BJ (cell line): ENCODE results near the gene ADAM11. TPM values are rescaled to one million over a fixed set of nuclear protein-coding genes. Genes with fewer than 3 reads are reported as not detected.

Source experiments
- CTCF ChIA-PET: fragments of 350-600 bp; formaldehyde crosslinking; extraction: SDS; loops from one replicate; lab custom pipeline; 2021; ENCODE audit warnings: antibody characterized with exemption, inconsistent platforms; lab: Yijun Ruan, JAX
- POLR2A ChIA-PET: fragments of 300-600 bp; sonication (Branson Sonifier 250); formaldehyde crosslinking; extraction: SDS; loops from one replicate; lab custom pipeline; 2021; ENCODE audit warnings: antibody characterized with exemption; lab: Charles Lee
- DNase-seq: peaks from one replicate; pipeline ENCODE4 v3.0.0-alpha.2; 2011; ENCODE audit warnings: low read depth
- H3K27me3 ChIP-seq: 2 replicates; pipeline ENCODE4 v1.6.0; 2011; ENCODE audit warnings: low read length; ENCODE audit not compliant: control insufficient read depth, insufficient read depth
- H3K36me3 ChIP-seq: 2 replicates; pipeline ENCODE4 v1.5.1; 2011; ENCODE audit warnings: low read length; ENCODE audit not compliant: control insufficient read depth, insufficient read depth
- H3K4me3 ChIP-seq: 2 replicates; pipeline ENCODE4 v1.5.1; 2011; ENCODE audit warnings: low read depth, mild to moderate bottlenecking, control low read depth, low read length
- polyA plus RNA-seq: library from polyadenylated mRNA; depleted of rRNA; stranded (reverse); fragments of >200 nt; gene quantifications from 2 replicates; pipeline ENCODE4 v1.2.3, GENCODE V29; 2011
- TF ChIP-seq, protein P1 (sequence below): IDR thresholded peaks from 2 replicates; pipeline ENCODE4 v1.5.1; 2011; ENCODE audit warnings: low read depth, mild to moderate bottlenecking, control low read depth, inconsistent platforms, low read length, moderate library complexity; ENCODE audit not compliant: insufficient read depth

ADAM11 gene
- polyA plus RNA-seq, 1 experiment, result 0.31 TPM

DNA sequence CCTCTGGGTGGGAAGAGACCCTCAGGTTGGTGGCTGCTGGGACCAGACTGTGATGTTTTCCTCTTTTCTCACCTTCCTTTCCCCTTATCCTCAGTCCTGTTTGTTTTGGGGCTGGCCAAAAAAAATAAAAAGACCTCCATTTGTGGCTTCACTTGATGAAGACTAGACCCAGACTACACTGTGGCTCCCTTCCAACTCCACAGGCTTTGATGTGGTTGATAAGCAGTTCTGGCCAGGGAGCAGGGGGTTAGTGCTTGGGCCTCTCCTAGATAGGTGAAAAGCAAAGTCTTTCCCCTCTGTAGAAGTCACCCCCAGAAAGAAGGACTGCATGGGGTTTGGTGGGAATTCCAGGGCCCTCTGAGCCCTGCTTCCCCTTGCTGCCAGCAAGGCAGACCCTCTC, 11.2 kb upstream of the ADAM11 start:
- DNase-seq, result no peak
- CTCF ChIA-PET, result interaction anchor here (0.6 to 2.0 kb wide), 5 partner anchors 15 to 199 kb away, joined by 3 to 8 read pairs (median 4); no protein-coding TSS in a partner anchor

DNA sequence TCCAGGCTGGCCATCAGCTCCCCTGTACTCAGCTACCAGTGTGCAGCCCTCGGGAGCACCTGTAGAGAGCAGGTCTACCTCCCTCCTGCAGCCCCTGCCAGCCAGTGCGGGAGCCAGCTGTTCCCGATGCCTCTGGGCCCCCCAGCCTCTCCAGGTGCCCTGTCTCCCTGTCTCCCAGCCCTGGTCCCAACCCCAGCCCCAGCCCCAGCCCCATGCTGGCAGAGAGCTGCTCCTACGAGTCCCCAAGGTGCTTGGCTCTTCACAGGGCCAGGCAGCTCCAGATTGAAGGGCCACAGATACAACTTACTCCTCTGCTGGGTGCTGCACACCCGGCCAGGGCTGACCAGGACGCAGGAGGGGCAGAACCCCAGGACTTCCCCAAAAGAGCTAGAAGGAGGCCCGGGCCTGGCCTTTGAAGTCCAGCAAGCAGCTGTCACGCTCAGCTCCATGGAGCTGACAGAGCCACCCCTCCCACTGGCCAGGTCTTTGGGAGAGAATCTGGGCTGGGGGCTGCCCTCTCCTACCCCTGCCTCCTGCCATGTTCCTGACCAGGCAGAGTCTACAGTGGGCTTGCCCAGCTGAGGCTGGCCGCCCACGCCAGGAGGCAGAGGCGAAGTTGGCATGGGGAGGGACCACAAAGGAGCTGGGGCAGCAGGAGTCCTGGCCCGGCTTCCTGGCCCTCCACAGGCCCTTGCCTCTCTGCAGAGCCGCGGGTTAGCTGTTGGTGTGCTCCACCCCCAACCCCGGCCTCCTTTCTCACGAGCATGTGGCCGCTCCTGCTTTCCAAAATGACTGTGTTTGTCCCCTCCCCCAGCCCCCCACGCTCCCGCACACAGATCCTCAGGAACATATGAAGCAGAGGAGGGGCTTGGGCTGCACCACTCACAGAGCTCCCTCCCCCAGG, 9.5 kb upstream of the ADAM11 start:
- TF ChIP-seq, protein P1, sequence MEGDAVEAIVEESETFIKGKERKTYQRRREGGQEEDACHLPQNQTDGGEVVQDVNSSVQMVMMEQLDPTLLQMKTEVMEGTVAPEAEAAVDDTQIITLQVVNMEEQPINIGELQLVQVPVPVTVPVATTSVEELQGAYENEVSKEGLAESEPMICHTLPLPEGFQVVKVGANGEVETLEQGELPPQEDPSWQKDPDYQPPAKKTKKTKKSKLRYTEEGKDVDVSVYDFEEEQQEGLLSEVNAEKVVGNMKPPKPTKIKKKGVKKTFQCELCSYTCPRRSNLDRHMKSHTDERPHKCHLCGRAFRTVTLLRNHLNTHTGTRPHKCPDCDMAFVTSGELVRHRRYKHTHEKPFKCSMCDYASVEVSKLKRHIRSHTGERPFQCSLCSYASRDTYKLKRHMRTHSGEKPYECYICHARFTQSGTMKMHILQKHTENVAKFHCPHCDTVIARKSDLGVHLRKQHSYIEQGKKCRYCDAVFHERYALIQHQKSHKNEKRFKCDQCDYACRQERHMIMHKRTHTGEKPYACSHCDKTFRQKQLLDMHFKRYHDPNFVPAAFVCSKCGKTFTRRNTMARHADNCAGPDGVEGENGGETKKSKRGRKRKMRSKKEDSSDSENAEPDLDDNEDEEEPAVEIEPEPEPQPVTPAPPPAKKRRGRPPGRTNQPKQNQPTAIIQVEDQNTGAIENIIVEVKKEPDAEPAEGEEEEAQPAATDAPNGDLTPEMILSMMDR, result no peak
- POLR2A ChIA-PET, result interaction anchor here (0.6 kb wide), 1 partner anchor 10 kb away, joined by 3 read pairs; no protein-coding TSS in a partner anchor
- no peak for DNase-seq
- Histone ChIP-seq H3K36me3 (peaks cover 1% of the 10 kb centered on the region; the same call in 1 of the 2 replicates), H3K4me3 (no peak overlapping the region), H3K27me3 (no peaks in the 10 kb centered on the region)
- CTCF ChIA-PET, result interaction anchor here (0.8 to 1.6 kb wide), 3 partner anchors 22 to 29 kb away, joined by 3 read pairs; no protein-coding TSS in a partner anchor

More for the DNA sequence above, 11.2 kb upstream of the ADAM11 start:
- POLR2A ChIA-PET, result no interaction called here
- Histone ChIP-seq H3K36me3 (peaks cover 1% of the 10 kb centered on the region; the same call in 1 of the 2 replicates), H3K4me3 (no peak overlapping the region), H3K27me3 (no peaks in the 10 kb centered on the region)
- TF ChIP-seq, protein P1, result no peak

DNA sequence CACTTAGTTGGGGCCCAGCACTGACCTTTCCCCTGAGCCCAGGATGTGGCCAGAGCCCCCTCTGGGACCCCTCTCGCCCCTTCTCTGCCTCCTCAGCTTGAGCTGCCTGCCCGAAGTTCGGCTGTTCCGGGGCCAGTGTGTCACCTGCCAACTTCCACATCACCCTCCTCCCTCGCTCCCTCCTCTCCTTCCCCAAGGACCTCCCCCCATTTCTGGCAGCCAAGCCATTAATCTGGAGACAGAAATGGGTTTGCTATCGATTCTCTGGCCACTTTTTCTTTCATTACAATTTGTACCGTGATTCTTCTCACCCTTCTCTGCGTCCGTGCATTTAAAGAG, 8.8 kb upstream of the ADAM11 start:
- Histone ChIP-seq H3K4me3 (no peak overlapping the region), H3K27me3 (no peaks in the 10 kb centered on the region), H3K36me3 (peaks cover 1% of the 10 kb centered on the region; the same call in 1 of the 2 replicates)
- POLR2A ChIA-PET, result interaction anchor here (0.6 kb wide), 1 partner anchor 9 kb away, joined by 3 read pairs; no protein-coding TSS in a partner anchor
- CTCF ChIA-PET, result interaction anchor here (0.8 to 1.0 kb wide), 2 partner anchors 21 to 24 kb away, joined by 3 read pairs; no protein-coding TSS in a partner anchor
- DNase-seq, result no peak
- TF ChIP-seq, protein P1, result no peak

DNA sequence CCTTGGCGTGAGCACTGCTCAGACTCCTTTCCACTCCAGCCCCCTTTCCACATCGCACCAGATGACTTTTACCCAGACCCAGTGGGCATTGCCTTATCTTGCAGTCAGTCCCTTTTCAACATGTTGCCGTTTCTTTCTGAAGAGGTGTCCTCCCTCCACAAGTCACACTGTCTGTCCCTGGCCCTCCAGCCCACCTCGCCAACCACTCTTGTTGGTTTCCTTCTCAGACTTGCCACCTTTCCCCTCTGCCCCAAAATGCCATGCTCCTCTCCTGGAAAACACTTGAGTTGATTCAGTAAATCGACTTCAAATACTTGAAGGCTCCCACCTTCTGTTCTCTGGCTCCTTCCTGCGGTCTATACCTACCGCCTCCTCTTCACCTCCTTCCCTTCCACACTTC, 7.5 kb upstream of the ADAM11 start:
- ChIA-PET POLR2A (no interaction called here), CTCF (interaction anchor here (3.5 kb wide), 1 partner anchor 24 kb away, joined by 13 read pairs; no protein-coding TSS in a partner anchor)
- peaks cover 1% of the 10 kb centered on the region; the same call in 1 of the 2 replicates for H3K36me3 ChIP-seq
- no peaks in the 10 kb centered on the region for H3K27me3 ChIP-seq
- H3K4me3 ChIP-seq, result no peak overlapping the region
- no peak for DNase-seq
- TF ChIP-seq, protein P1, result no peak

DNA sequence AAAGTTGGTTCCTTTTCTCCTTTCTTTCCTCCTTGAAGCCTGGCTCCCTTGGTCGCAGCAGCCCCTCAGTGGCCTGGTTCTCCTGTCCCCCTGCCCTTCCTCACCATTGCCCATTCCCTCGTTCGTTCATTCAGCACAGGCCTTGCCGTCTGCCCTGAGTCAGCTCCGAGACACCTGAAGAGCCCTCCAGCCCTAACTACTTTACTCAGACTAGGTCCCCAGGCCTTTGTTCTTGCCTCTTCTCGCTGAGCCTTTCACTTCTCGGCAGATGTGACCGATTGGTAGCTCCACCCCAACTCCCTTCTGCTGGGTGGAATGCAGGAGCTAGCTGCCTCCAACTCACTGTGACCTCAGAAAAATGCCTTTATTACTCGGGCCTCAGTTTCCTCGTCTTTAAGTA, 7.0 kb upstream of the ADAM11 start:
- DNase-seq, result no peak
- H3K4me3 ChIP-seq, result no peak overlapping the region
- peaks cover 1% of the 10 kb centered on the region; the same call in 1 of the 2 replicates for H3K36me3 ChIP-seq

More for the DNA sequence above, 7.0 kb upstream of the ADAM11 start:
- H3K27me3 ChIP-seq, result no peaks in the 10 kb centered on the region
- ChIA-PET POLR2A (no interaction called here), CTCF (interaction anchor here (1.5 to 3.5 kb wide), 3 partner anchors 13 to 23 kb away, joined by 3 to 13 read pairs (median 4); no protein-coding TSS in a partner anchor)
- TF ChIP-seq, protein P1, result no peak
